Activated CD8-positive, alpha-beta memory T cell treated with anti-CD3 and anti-CD28 coated beads, Interleukin-2, amount 10 ng/mL, durations not matched to agents 7 days and 5 days (primary cell): ENCODE data around the gene IL36B. TPM values are rescaled to one million over a fixed set of nuclear protein-coding genes. Genes with fewer than 3 reads are reported as not detected.

Source experiments
- ATAC-seq: fragments of 150-1000 bp; cut with Tn5 transposase; one replicate; pipeline ENCODE4 v1.10.0; 2021; ENCODE audit warnings: moderate library complexity
- CTCF ChIA-PET: fragments of 350-600 bp; sonication (Branson Sonifier 250); formaldehyde crosslinking; loops from one replicate; lab custom pipeline; 2021; ENCODE audit warnings: antibody characterized with exemption; lab: Charles Lee
- DNase-seq: peaks from one replicate; pipeline ENCODE4 v3.0.0-alpha.2; 2020
- H3K27ac Mint-ChIP-seq: one replicate; pipeline ENCODE4 v1.8.0; 2021; ENCODE audit warnings: mild to moderate bottlenecking, mixed read lengths
- H3K27me3 Mint-ChIP-seq: one replicate; pipeline ENCODE4 v1.8.0; 2021; ENCODE audit warnings: mixed read lengths
- H3K36me3 Mint-ChIP-seq: one replicate; pipeline ENCODE4 v1.8.0; 2021; ENCODE audit warnings: mild to moderate bottlenecking, mixed read lengths
- H3K4me1 Mint-ChIP-seq: one replicate; pipeline ENCODE4 v1.8.0; 2021; ENCODE audit warnings: mixed read lengths
- H3K4me3 Mint-ChIP-seq: one replicate; pipeline ENCODE4 v1.8.0; 2021; ENCODE audit warnings: mild to moderate bottlenecking, moderate library complexity, mixed read lengths
- H3K9me3 Mint-ChIP-seq: one replicate; pipeline ENCODE4 v1.8.0; 2022; ENCODE audit warnings: low read depth, mixed read lengths
- total RNA-seq, 2 experiments: library from RNA; stranded (reverse); gene quantifications; one replicate each; pipeline ENCODE4 v1.2.3, GENCODE V29; 2021

IL36B gene
- total RNA-seq, 2 experiments from 2014 or later: not detected

GRCh38 chr2:113009622-113010021 lies 43.0 kb downstream of the IL36B start:
- DNase-seq (no peak), ATAC-seq (no peak)
- Mint-ChIP-seq H3K27ac (no peak overlapping the region), H3K4me1 (peaks cover 7% of the 10 kb centered on the region), H3K4me3 (no peak overlapping the region), H3K27me3 (peaks cover 22% of the 10 kb centered on the region), H3K9me3 (peaks cover 3% of the 10 kb centered on the region), H3K36me3 (no peaks in the 10 kb centered on the region)
- CTCF ChIA-PET: no interaction called here

GRCh38 chr2:113007250-113007649 lies 45.4 kb downstream of the IL36B start:
- H3K27me3 Mint-ChIP-seq: peaks cover 17% of the 10 kb centered on the region
- ATAC-seq: no peak

GRCh38 chr2:113005030-113005509 lies 47.6 kb downstream of the IL36B start, which contains the start of gene IL36A:
IL36A (plus strand) TSS chr2:113005459; CDS start chr2:113005872, 413 bp downstream.
- ATAC-seq: no peak
- peaks cover 6% of the 10 kb centered on the region for H3K27me3 Mint-ChIP-seq
- H3K4me1 Mint-ChIP-seq: peaks cover 2% of the 10 kb centered on the region
- CTCF ChIA-PET: no interaction called here
- H3K27ac Mint-ChIP-seq: no peak within 1 kb of the TSS
- H3K9me3 Mint-ChIP-seq: peaks cover 7% of the 10 kb centered on the region
- H3K4me3 Mint-ChIP-seq: no peak within 1 kb of the TSS
- peaks cover 13% of the 10 kb centered on the region for H3K36me3 Mint-ChIP-seq
- no peak for DNase-seq

More at GRCh38 chr2:113007250-113007649, 45.4 kb downstream of the IL36B start:
- Mint-ChIP-seq H3K27ac (no peak overlapping the region), H3K9me3 (peaks cover 3% of the 10 kb centered on the region), H3K36me3 (no peaks in the 10 kb centered on the region), H3K4me3 (no peak overlapping the region), H3K4me1 (peaks cover 7% of the 10 kb centered on the region)
- DNase-seq: no peak
- CTCF ChIA-PET: no interaction called here

DNA sequence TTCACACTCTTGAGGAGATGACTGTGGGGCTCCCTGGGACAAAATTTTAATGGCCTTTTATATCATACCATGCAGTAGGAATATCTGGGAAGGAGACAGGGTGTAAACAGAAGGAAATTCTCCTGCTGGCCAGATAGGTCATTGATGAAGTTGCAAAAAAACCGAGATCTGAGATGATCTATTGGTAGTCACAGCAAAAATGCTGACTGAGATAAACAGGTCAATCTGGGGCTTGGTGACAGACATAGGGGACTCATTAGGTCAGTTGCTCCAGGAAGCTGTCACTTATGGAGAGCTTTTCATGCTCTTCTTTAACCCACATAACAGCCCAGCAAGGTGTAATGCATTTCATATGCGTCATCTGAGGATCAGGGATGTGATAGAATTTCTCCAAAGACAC lies 50.0 kb downstream of the IL36B start:
- ATAC-seq (no peak), DNase-seq (no peak)
- no peak overlapping the region for H3K4me3 Mint-ChIP-seq
- peaks cover under 1% of the 10 kb centered on the region for H3K27me3 Mint-ChIP-seq
- H3K36me3 Mint-ChIP-seq: peaks cover 17% of the 10 kb centered on the region
- CTCF ChIA-PET: no interaction called here
- H3K9me3 Mint-ChIP-seq: peaks cover 14% of the 10 kb centered on the region
- no peak overlapping the region for H3K27ac Mint-ChIP-seq
- H3K4me1 Mint-ChIP-seq: no peaks in the 10 kb centered on the region

DNA sequence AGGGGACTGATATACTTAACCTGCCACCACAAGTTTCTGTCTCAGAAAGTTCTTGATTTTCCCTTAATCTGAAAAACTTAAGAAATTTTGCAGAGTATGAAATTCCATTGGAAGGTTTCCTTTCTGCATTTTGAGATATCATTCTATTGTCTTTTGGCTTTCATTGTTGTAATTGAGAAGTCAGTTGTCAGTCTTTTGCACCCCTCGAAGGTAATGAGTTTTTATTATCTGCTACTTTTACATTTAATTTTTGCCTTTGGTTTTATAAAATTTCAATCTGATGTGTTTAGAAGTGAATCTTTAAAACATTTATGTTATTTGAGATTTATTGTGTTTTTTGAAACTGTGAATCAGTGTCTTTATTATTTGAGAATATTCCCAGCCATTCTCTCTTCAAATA lies 52.2 kb downstream of the IL36B start:
- Mint-ChIP-seq H3K27me3 (no peaks in the 10 kb centered on the region), H3K36me3 (peaks cover 21% of the 10 kb centered on the region), H3K9me3 (peaks cover 16% of the 10 kb centered on the region), H3K27ac (no peak overlapping the region), H3K4me1 (peaks cover 18% of the 10 kb centered on the region), H3K4me3 (no peak overlapping the region)
- no peak for ATAC-seq
- CTCF ChIA-PET: no interaction called here
- DNase-seq: no peak

GRCh38 chr2:112997151-112997550 lies 55.5 kb downstream of the IL36B start:
- no peak for DNase-seq
- no peak overlapping the region for H3K27ac Mint-ChIP-seq
- H3K9me3 Mint-ChIP-seq: peaks cover 26% of the 10 kb centered on the region
- H3K27me3 Mint-ChIP-seq: no peaks in the 10 kb centered on the region
- CTCF ChIA-PET: no interaction called here
- no peak overlapping the region for H3K4me3 Mint-ChIP-seq
- no peak for ATAC-seq
- H3K36me3 Mint-ChIP-seq: peaks cover 33% of the 10 kb centered on the region
- peaks cover 25% of the 10 kb centered on the region for H3K4me1 Mint-ChIP-seq

- Mint-ChIP-seq H3K27me3 (peaks cover 2% of the 10 kb centered on the region), H3K4me3 (peak overlapping the region; percentile 20), H3K36me3 (peaks cover 37% of the 10 kb centered on the region), H3K27ac (peak overlapping the region; percentile 67), H3K9me3 (peaks cover 29% of the 10 kb centered on the region), H3K4me1 (peaks cover 25% of the 10 kb centered on the region)
- CTCF ChIA-PET: no interaction called here
- peak; percentile 84 for DNase-seq
- peak; percentile 93 for ATAC-seq
These were observed 56.0 kb downstream of the IL36B start for GRCh38 chr2:112996635-112997034.

DNA sequence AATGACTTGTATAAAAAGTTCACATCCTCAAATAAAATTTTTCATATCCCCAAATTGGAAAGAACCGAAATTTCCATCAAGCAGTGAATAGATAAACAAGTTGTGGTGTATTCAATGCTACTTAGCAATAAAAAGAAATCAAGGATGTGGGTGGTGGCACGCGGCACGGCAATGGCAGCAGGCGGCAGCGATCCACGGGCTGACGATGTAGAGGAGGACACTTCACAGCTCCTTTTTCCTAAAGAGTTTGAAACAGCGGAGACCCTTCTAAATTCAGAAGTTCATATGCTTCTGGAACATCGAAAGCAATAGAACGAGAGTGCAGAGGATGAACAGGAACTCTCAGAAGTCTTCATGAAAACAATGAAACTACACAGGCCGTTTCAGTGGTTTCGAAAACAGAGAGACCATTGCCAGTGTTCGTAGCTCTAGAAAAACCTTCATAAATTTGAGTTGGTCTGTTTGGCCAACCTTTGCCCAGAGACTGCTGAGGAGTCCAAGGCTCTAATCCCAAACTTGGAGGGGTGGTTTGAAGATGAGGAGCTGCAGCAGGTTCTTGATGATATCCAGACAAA lies 57.2 kb downstream of the IL36B start:
- Mint-ChIP-seq H3K4me1 (peaks cover 25% of the 10 kb centered on the region), H3K9me3 (peaks cover 34% of the 10 kb centered on the region), H3K27me3 (peaks cover 2% of the 10 kb centered on the region), H3K27ac (peak overlapping the region; percentile 82), H3K36me3 (peaks cover 33% of the 10 kb centered on the region), H3K4me3 (peak overlapping the region; percentile 61)
- DNase-seq (peak; percentile 59), ATAC-seq (peak; percentile 43)
- CTCF ChIA-PET: interaction anchor here (1.2 kb wide), 1 partner anchor 143 kb away, joined by 3 read pairs; no protein-coding TSS in a partner anchor

DNA sequence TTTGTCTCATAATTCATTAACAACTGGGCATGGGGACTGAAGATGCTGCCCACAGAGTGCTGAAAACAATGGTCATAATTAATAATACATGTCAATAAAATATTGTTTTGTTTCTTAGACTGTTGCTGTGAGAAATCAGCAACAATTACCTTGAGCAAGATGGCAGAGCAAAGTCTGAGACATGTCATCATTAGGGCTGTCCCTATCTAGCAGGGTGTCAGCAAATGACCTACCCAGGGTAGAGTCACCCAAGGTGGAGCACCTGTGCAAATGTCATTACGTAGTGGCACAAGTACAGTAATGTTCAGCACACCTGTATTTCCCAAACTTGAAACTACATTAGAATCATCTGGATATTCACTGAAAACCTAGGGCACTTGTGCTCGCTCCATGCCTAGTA lies 58.0 kb downstream of the IL36B start:
- H3K9me3 Mint-ChIP-seq: peaks cover 30% of the 10 kb centered on the region
- ATAC-seq: no peak
- H3K27ac Mint-ChIP-seq: no peak overlapping the region
- CTCF ChIA-PET: no interaction called here
- no peak overlapping the region for H3K4me3 Mint-ChIP-seq
- no peak for DNase-seq
- peaks cover 33% of the 10 kb centered on the region for H3K36me3 Mint-ChIP-seq
- H3K27me3 Mint-ChIP-seq: peaks cover 2% of the 10 kb centered on the region
- peaks cover 25% of the 10 kb centered on the region for H3K4me1 Mint-ChIP-seq

GRCh38 chr2:112993831-112994230 lies 58.8 kb downstream of the IL36B start:
- Mint-ChIP-seq H3K4me3 (no peak overlapping the region), H3K4me1 (peaks cover 25% of the 10 kb centered on the region), H3K27ac (no peak overlapping the region), H3K36me3 (peaks cover 34% of the 10 kb centered on the region), H3K27me3 (peaks cover 2% of the 10 kb centered on the region), H3K9me3 (peaks cover 25% of the 10 kb centered on the region)
- DNase-seq (no peak), ATAC-seq (no peak)
- CTCF ChIA-PET: interaction anchor here (0.6 to 1.0 kb wide), 2 partner anchors 8 to 446 kb away, joined by 3 to 5 read pairs; no protein-coding TSS in a partner anchor

DNA sequence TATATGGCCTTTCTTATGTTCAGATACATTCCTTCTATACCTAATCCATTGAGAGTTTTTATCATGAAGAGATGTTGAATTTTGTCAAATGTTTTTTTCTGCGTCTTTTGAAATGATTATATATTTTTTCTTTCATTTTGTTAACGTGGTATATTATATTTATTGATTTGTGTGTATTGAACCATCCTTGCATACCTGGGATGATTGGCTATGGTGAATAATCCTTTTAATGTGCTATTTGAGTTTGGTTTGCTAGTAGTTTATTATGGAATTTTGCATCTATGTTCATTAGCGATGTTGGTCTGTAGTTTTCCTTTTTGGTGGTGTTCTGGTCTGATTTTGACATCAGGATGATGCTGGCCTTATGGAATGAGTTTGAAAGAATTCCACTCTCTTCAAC lies 63.1 kb downstream of the IL36B start:
- CTCF ChIA-PET: no interaction called here
- H3K27ac Mint-ChIP-seq: no peak overlapping the region
- H3K27me3 Mint-ChIP-seq: peaks cover 2% of the 10 kb centered on the region
- H3K4me3 Mint-ChIP-seq: no peak overlapping the region
- peaks cover 36% of the 10 kb centered on the region for H3K36me3 Mint-ChIP-seq
- DNase-seq (no peak), ATAC-seq (no peak)
- H3K9me3 Mint-ChIP-seq: peaks cover 28% of the 10 kb centered on the region
- H3K4me1 Mint-ChIP-seq: peaks cover 16% of the 10 kb centered on the region

DNA sequence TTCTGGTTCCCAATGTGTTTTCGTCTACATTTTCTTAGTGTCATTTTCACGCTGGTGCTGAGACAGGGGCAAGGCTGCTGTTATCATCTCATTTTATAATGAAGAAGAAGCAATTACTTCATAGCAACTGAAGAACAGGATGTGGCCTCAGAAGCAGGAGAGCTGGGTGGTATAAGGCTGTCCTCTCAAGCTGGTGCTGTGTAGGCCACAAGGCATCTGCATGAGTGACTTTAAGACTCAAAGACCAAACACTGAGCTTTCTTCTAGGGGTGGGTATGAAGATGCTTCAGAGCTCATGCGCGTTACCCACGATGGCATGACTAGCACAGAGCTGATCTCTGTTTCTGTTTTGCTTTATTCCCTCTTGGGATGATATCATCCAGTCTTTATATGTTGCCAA lies 67.6 kb downstream of the IL36B start:
- Mint-ChIP-seq H3K4me3 (no peak overlapping the region), H3K27ac (peak overlapping the region; percentile 35), H3K9me3 (peaks cover 6% of the 10 kb centered on the region), H3K27me3 (no peaks in the 10 kb centered on the region), H3K36me3 (peaks cover 15% of the 10 kb centered on the region), H3K4me1 (peaks cover 27% of the 10 kb centered on the region)
- ATAC-seq (peak; percentile 97), DNase-seq (peak; percentile 74)
- CTCF ChIA-PET: interaction anchor here (0.8 to 1.0 kb wide), 5 partner anchors 9 to 128 kb away, joined by 3 to 5 read pairs (median 3); no protein-coding TSS in a partner anchor

DNA sequence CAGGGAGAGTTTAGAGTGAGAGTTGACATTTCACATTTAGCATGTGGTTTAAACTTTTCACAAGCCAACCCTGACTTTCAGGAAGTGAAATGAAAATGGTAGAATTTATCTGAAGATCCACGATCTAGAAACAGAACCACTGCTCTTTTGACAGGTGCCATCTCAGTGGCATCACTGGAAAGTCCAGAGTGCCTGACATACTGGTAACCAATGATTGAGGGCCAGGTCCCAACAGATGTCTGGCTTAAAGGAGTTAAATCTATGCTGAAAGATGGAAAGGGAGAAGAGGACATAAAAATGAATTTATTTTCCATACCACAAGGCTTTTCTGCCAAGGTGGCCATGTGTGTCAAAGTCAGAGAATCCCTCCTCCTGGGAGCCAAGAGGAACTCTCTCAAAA lies 72.1 kb downstream of the IL36B start:
- H3K27ac Mint-ChIP-seq: no peak overlapping the region
- CTCF ChIA-PET: no interaction called here
- no peak for ATAC-seq

DNA sequence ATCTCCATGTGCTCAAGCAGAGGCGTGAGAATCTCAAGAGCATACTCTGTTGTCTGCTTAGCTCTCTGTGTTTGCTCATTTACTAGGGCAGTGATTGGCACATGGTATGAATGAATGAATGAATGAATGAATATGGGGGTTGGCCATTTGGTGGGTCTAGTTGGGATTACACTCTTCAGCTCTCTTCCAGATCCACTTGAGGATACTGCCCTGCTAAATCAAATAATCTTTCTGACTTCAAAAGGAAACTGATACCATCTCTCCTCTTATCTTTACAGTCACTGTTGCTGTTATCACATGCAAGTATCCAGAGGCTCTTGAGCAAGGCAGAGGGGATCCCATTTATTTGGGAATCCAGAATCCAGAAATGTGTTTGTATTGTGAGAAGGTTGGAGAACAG lies 72.9 kb downstream of the IL36B start:
- no peak for DNase-seq
- CTCF ChIA-PET: interaction anchor here (0.7 to 1.2 kb wide), 3 partner anchors 11 to 146 kb away, joined by 3 to 5 read pairs (median 3); no protein-coding TSS in a partner anchor
- no peak for ATAC-seq
- Mint-ChIP-seq H3K4me3 (no peak overlapping the region), H3K36me3 (no peaks in the 10 kb centered on the region), H3K27ac (no peak overlapping the region), H3K9me3 (no peaks in the 10 kb centered on the region), H3K4me1 (peaks cover 18% of the 10 kb centered on the region), H3K27me3 (peaks cover 11% of the 10 kb centered on the region)

More for the DNA sequence above, 72.1 kb downstream of the IL36B start:
- Mint-ChIP-seq H3K4me1 (peaks cover 25% of the 10 kb centered on the region), H3K36me3 (no peaks in the 10 kb centered on the region), H3K4me3 (no peak overlapping the region), H3K27me3 (peaks cover 8% of the 10 kb centered on the region), H3K9me3 (no peaks in the 10 kb centered on the region)
- no peak for DNase-seq
